Measurements from ENCODE around the gene ZNF776. TPM values are rescaled to one million over a fixed set of nuclear protein-coding genes. Genes with fewer than 3 reads are reported as not detected.
A peak's percentile ranks its signal among the peaks of the same experiment; 100 is the strongest.

ZNF776 gene
- total and polyA plus RNA-seq, 5 donors from 2014 or later, result 2.9 to 15.4 (median 9.1) TPM

- Mint-ChIP-seq H3K4me1 (peaks cover 6 to 16% (median 12%) of the 10 kb centered on the region in 4 donors), H3K36me3 (peaks cover 34% of the 10 kb centered on the region), H3K27me3 (no peaks in the 10 kb centered on the region), H3K27ac (no peak overlapping the region), H3K9me3 (peaks cover 0 to 20% (median 0%) of the 10 kb centered on the region in 7 donors), H3K4me3 (no peak overlapping the region)
- ATAC-seq (ENCODE audit: low read depth in 2 of 2) (no peak), DNase-seq (no peak)
- H3K36me3 ChIP-seq (ENCODE audit: control insufficient read depth, insufficient read depth, low read length), result peaks cover 6% of the 10 kb centered on the region
- H3K4me1 ChIP-seq (ENCODE audit: control insufficient read depth, insufficient read depth, low read length, poor library complexity, severe bottlenecking), result no peaks in the 10 kb centered on the region
- no peak overlapping the region for H3K27ac ChIP-seq (ENCODE audit: insufficient read depth, low read length, poor library complexity, severe bottlenecking)
- no peaks in the 10 kb centered on the region for H3K27me3 ChIP-seq (ENCODE audit: control insufficient read depth, insufficient read depth, low read length)
- peaks cover 0 to 6% of the 10 kb centered on the region in 2 experiments for H3K9me3 ChIP-seq (ENCODE audit: control insufficient read depth in 2 of 2, low read length in 2 of 2)
- H3K4me3 ChIP-seq (ENCODE audit: low read depth, low read length), result no peak overlapping the region
Measured at GRCh38 chr19:57800696-57801095, 54.1 kb downstream of the ZNF776 start.

- no peaks in the 10 kb centered on the region for H3K4me1 ChIP-seq (ENCODE audit: control insufficient read depth, insufficient read depth, low read length, poor library complexity, severe bottlenecking)
- peaks cover 3% of the 10 kb centered on the region for H3K36me3 ChIP-seq (ENCODE audit: control insufficient read depth, insufficient read depth, low read length)
- peaks cover 34% of the 10 kb centered on the region for H3K36me3 Mint-ChIP-seq
- peaks cover 11 to 16% (median 13%) of the 10 kb centered on the region in 4 donors for H3K4me1 Mint-ChIP-seq
- H3K9me3 Mint-ChIP-seq, result peaks cover 0 to 16% (median 0%) of the 10 kb centered on the region in 7 donors
- no peaks in the 10 kb centered on the region for H3K27me3 Mint-ChIP-seq
- H3K4me3 Mint-ChIP-seq, result no peak overlapping the region
- ATAC-seq (ENCODE audit: low read depth in 2 of 2) (no peak), DNase-seq (no peak)
- H3K27ac Mint-ChIP-seq, result no peak overlapping the region
- no peaks in the 10 kb centered on the region for H3K27me3 ChIP-seq (ENCODE audit: control insufficient read depth, insufficient read depth, low read length)
- no peak overlapping the region for H3K4me3 ChIP-seq (ENCODE audit: low read depth, low read length)
- H3K27ac ChIP-seq (ENCODE audit: insufficient read depth, low read length, poor library complexity, severe bottlenecking), result no peak overlapping the region
- no peaks in the 10 kb centered on the region for H3K9me3 ChIP-seq (ENCODE audit: control insufficient read depth in 2 of 2, low read length in 2 of 2)
Measured at GRCh38 chr19:57802269-57802668, 55.7 kb downstream of the ZNF776 start.

GRCh38 chr19:57803265-57803593 is 56.6 kb downstream of the ZNF776 start:
- DNase-seq, result no peak
- no peak overlapping the region for H3K4me3 ChIP-seq (ENCODE audit: low read depth, low read length)
- Mint-ChIP-seq H3K27ac (peak overlapping the region in 2 of 3 donors; percentile 13 to 75), H3K4me1 (peaks cover 11 to 20% (median 13%) of the 10 kb centered on the region in 4 donors), H3K27me3 (no peaks in the 10 kb centered on the region), H3K36me3 (peaks cover 40% of the 10 kb centered on the region), H3K9me3 (peaks cover 0 to 14% (median 0%) of the 10 kb centered on the region in 7 donors), H3K4me3 (peak overlapping the region in 3 of 4 donors; percentile 53 to 79 (median 72))
- peaks cover 13% of the 10 kb centered on the region for H3K36me3 ChIP-seq (ENCODE audit: control insufficient read depth, insufficient read depth, low read length)
- no peaks in the 10 kb centered on the region for H3K9me3 ChIP-seq (ENCODE audit: control insufficient read depth in 2 of 2, low read length in 2 of 2)
- no peaks in the 10 kb centered on the region for H3K27me3 ChIP-seq (ENCODE audit: control insufficient read depth, insufficient read depth, low read length)
- no peak for ATAC-seq (ENCODE audit: low read depth in 2 of 2)
- H3K4me1 ChIP-seq (ENCODE audit: control insufficient read depth, insufficient read depth, low read length, poor library complexity, severe bottlenecking), result no peaks in the 10 kb centered on the region
- no peak overlapping the region for H3K27ac ChIP-seq (ENCODE audit: insufficient read depth, low read length, poor library complexity, severe bottlenecking)

- peaks cover 11 to 22% (median 14%) of the 10 kb centered on the region in 4 donors for H3K4me1 Mint-ChIP-seq
- H3K9me3 Mint-ChIP-seq, result peaks cover 0 to 14% (median 0%) of the 10 kb centered on the region in 7 donors
- Histone ChIP-seq H3K9me3 (ENCODE audit: control insufficient read depth in 2 of 2, low read length in 2 of 2) (no peaks in the 10 kb centered on the region), H3K4me1 (ENCODE audit: control insufficient read depth, insufficient read depth, low read length, poor library complexity, severe bottlenecking) (no peaks in the 10 kb centered on the region), H3K4me3 (ENCODE audit: low read depth, low read length) (peak overlapping the region; percentile 19), H3K27me3 (ENCODE audit: control insufficient read depth, insufficient read depth, low read length) (no peaks in the 10 kb centered on the region), H3K36me3 (ENCODE audit: control insufficient read depth, insufficient read depth, low read length) (peaks cover 17% of the 10 kb centered on the region), H3K27ac (ENCODE audit: insufficient read depth, low read length, poor library complexity, severe bottlenecking) (no peak overlapping the region)
- peak overlapping the region; percentile 13 to 75 (median 74) for H3K27ac Mint-ChIP-seq
- no peak for DNase-seq
- ATAC-seq (ENCODE audit: low read depth in 2 of 2), result no peak
- no peaks in the 10 kb centered on the region for H3K27me3 Mint-ChIP-seq
- peak overlapping the region in 3 of 4 donors; percentile 53 to 79 (median 72) for H3K4me3 Mint-ChIP-seq
- peaks cover 44% of the 10 kb centered on the region for H3K36me3 Mint-ChIP-seq
Measured at GRCh38 chr19:57803594-57804325, 57.1 kb downstream of the ZNF776 start.

- Mint-ChIP-seq H3K27me3 (no peaks in the 10 kb centered on the region), H3K36me3 (peaks cover 44% of the 10 kb centered on the region), H3K4me3 (no peak overlapping the region), H3K27ac (peak overlapping the region in 1 of 3 donors; percentile 32), H3K4me1 (peaks cover 5 to 39% (median 23%) of the 10 kb centered on the region in 4 donors), H3K9me3 (peaks cover 0 to 8% (median 0%) of the 10 kb centered on the region in 7 donors)
- Histone ChIP-seq H3K27me3 (ENCODE audit: control insufficient read depth, insufficient read depth, low read length) (no peaks in the 10 kb centered on the region), H3K27ac (ENCODE audit: insufficient read depth, low read length, poor library complexity, severe bottlenecking) (no peak overlapping the region), H3K36me3 (ENCODE audit: control insufficient read depth, insufficient read depth, low read length) (peaks cover 36% of the 10 kb centered on the region), H3K4me1 (ENCODE audit: control insufficient read depth, insufficient read depth, low read length, poor library complexity, severe bottlenecking) (peaks cover 5% of the 10 kb centered on the region), H3K4me3 (ENCODE audit: low read depth, low read length) (no peak overlapping the region), H3K9me3 (ENCODE audit: control insufficient read depth in 2 of 2, low read length in 2 of 2) (no peaks in the 10 kb centered on the region)
- DNase-seq (no peak), ATAC-seq (ENCODE audit: low read depth in 2 of 2) (no peak)
Measured at GRCh38 chr19:57807541-57807940, 60.9 kb downstream of the ZNF776 start.

Other genes starting within 250 kb of the ZNF776 start
- gene ZNF773, start 246.9 kb upstream of the ZNF776 start, total RNA-seq, result 7.2 TPM
- gene ZNF773, start 246.9 kb upstream of the ZNF776 start, polyA plus RNA-seq, result 10 to 100 TPM in 3 of 4 donors, 1 to 10 TPM in 1; 7.0 to 11.3 (median 10.6) TPM
- 5.2 TPM for gene ZNF549, start 219.5 kb upstream of the ZNF776 start, total RNA-seq
- gene ZNF549, start 219.5 kb upstream of the ZNF776 start, polyA plus RNA-seq, result 1 to 10 TPM; 4.3 to 9.2 (median 7.7) TPM
- gene ZNF550, start 187.0 kb upstream of the ZNF776 start, total RNA-seq, result 10.2 TPM
- gene ZNF550, start 187.0 kb upstream of the ZNF776 start, polyA plus RNA-seq, result 10 to 100 TPM in 2 of 4 donors, 1 to 10 TPM in 2; 5.8 to 18.7 (median 9.4) TPM
- 4.4 TPM for gene ZNF416, start 167.9 kb upstream of the ZNF776 start, total RNA-seq
- 1 to 10 TPM; 4.1 to 9.5 (median 6.1) TPM for gene ZNF416, start 167.9 kb upstream of the ZNF776 start, polyA plus RNA-seq
- 3.4 TPM for gene ZIK1, start 162.7 kb upstream of the ZNF776 start, total RNA-seq
- 10 to 100 TPM in 1 of 4 donors, 1 to 10 TPM in 3; 5.6 to 10.2 (median 8.2) TPM for gene ZIK1, start 162.7 kb upstream of the ZNF776 start, polyA plus RNA-seq
- 1.5 TPM for gene ZNF530, start 146.9 kb upstream of the ZNF776 start, total RNA-seq
- gene ZNF530, start 146.9 kb upstream of the ZNF776 start, polyA plus RNA-seq, result 1 to 10 TPM; 4.8 to 7.8 (median 7.4) TPM
- 17.4 TPM for gene ZNF134, start 132.6 kb upstream of the ZNF776 start, total RNA-seq
- gene ZNF134, start 132.6 kb upstream of the ZNF776 start, polyA plus RNA-seq, result 10 to 100 TPM in 3 of 4 donors, 1 to 10 TPM in 1; 9.8 to 14.2 (median 11.8) TPM
- 23.9 TPM for gene ZNF211, start 113.6 kb upstream of the ZNF776 start, total RNA-seq
- 10 to 100 TPM; 19.4 to 22.8 (median 22.1) TPM for gene ZNF211, start 113.6 kb upstream of the ZNF776 start, polyA plus RNA-seq
- gene ZSCAN4, start 77.9 kb upstream of the ZNF776 start, total RNA-seq, result not detected
- gene ZSCAN4, start 77.9 kb upstream of the ZNF776 start, polyA plus RNA-seq, result not detected
- 9.6 TPM for gene ZNF551, start 64.8 kb upstream of the ZNF776 start, total RNA-seq
- 1 to 10 TPM; 5.3 to 8.6 (median 7.3) TPM for gene ZNF551, start 64.8 kb upstream of the ZNF776 start, polyA plus RNA-seq
- gene ZNF154, start 37.6 kb upstream of the ZNF776 start, total RNA-seq, result 3.7 TPM
- gene ZNF154, start 37.6 kb upstream of the ZNF776 start, polyA plus RNA-seq, result 1 to 10 TPM in 1 of 4 donors, under 1 TPM in 2, not detected in 1; 0.25 to 1.9 (median 0.57) TPM
- gene ZNF671, start 19.2 kb upstream of the ZNF776 start, total RNA-seq, result 9.2 TPM
- gene ZNF671, start 19.2 kb upstream of the ZNF776 start, polyA plus RNA-seq, result 10 to 100 TPM; 19.5 to 28.6 (median 23.3) TPM
- 39.4 TPM for gene ZNF586, start 22.9 kb downstream of the ZNF776 start, total RNA-seq
- gene ZNF586, start 22.9 kb downstream of the ZNF776 start, polyA plus RNA-seq, result 10 to 100 TPM; 18.7 to 32.2 (median 31.3) TPM
- gene ZNF552, start 68.1 kb downstream of the ZNF776 start, total RNA-seq, result 16.6 TPM
- 10 to 100 TPM in 1 of 4 donors, 1 to 10 TPM in 3; 4.8 to 11.7 (median 6.8) TPM for gene ZNF552, start 68.1 kb downstream of the ZNF776 start, polyA plus RNA-seq
- gene ZNF587B, start 83.5 kb downstream of the ZNF776 start, total RNA-seq, result 23.6 TPM
- 1 to 10 TPM; 1.3 to 3.4 (median 2.1) TPM for gene ZNF587B, start 83.5 kb downstream of the ZNF776 start, polyA plus RNA-seq
- 45.3 TPM for gene ZNF587, start 103.0 kb downstream of the ZNF776 start, total RNA-seq
- 1 to 10 TPM; 2.7 to 6.1 (median 3.5) TPM for gene ZNF587, start 103.0 kb downstream of the ZNF776 start, polyA plus RNA-seq
- 12.9 TPM for gene ZNF814, start 142.2 kb downstream of the ZNF776 start, total RNA-seq
- gene ZNF814, start 142.2 kb downstream of the ZNF776 start, polyA plus RNA-seq, result 10 to 100 TPM in 2 of 4 donors, 1 to 10 TPM in 2; 3.1 to 13.4 (median 10.0) TPM
- gene ZNF417, start 169.8 kb downstream of the ZNF776 start, total RNA-seq, result 21.0 TPM
- 1 to 10 TPM in 3 of 4 donors, under 1 TPM in 1; 0.33 to 3.8 (median 2.2) TPM for gene ZNF417, start 169.8 kb downstream of the ZNF776 start, polyA plus RNA-seq
- gene ZNF418, start 188.6 kb downstream of the ZNF776 start, total RNA-seq, result 1.0 TPM
- 1 to 10 TPM in 2 of 4 donors, not detected in 2; 1.2 to 3.1 TPM for gene ZNF418, start 188.6 kb downstream of the ZNF776 start, polyA plus RNA-seq
- gene ZNF256, start 200.9 kb downstream of the ZNF776 start, total RNA-seq, result 7.6 TPM
- gene ZNF256, start 200.9 kb downstream of the ZNF776 start, polyA plus RNA-seq, result 1 to 10 TPM; 1.7 to 6.3 (median 4.9) TPM
- gene C19orf18, start 227.7 kb downstream of the ZNF776 start, total RNA-seq, result 1.6 TPM
- not detected for gene C19orf18, start 227.7 kb downstream of the ZNF776 start, polyA plus RNA-seq

Data from CD4-positive, CD25-positive, alpha-beta regulatory T cell (primary cell).